Measurements from ENCODE around the gene MOSPD3.

Gene MOSPD3

GRCh38 chr7:100599911-100600729 is 12.2 kb upstream of the MOSPD3 start:
- Histone ChIP-seq H4K20me1 (ENCODE audit: low read depth, low read length) (no peaks in the 10 kb centered on the region), H3K9ac (ENCODE audit: low read length) (no peak overlapping the region), H3F3A (ENCODE audit: insufficient read depth) (no peaks in the 10 kb centered on the region), H3K79me2 (ENCODE audit: insufficient read depth, low read length) (no peaks in the 10 kb centered on the region), H3K36me3 (ENCODE audit: low read length) (no peaks in the 10 kb centered on the region), H3K27me3 (ENCODE audit: low read length) (no peaks in the 10 kb centered on the region), H3K4me2 (ENCODE audit: low read depth, low read length, poor library complexity, severe bottlenecking) (no peak overlapping the region), H3K27ac (ENCODE audit: low read depth, low read length) (no peak overlapping the region), H3K9me2 (replicated peaks; ENCODE audit: insufficient read depth, low read length) (no peaks in the 10 kb centered on the region), H3K4me3 (ENCODE audit: insufficient read depth, low read length, poor library complexity, severe bottlenecking) (no peak overlapping the region), H3K9me3 (ENCODE audit: insufficient read depth, low read length) (no peaks in the 10 kb centered on the region), H2AFZ (ENCODE audit: low read depth, low read length, severe bottlenecking) (no peak overlapping the region)
- TF ChIP-seq EZH2phosphoT487 (conservative IDR thresholded peaks at IDR 0.05; ENCODE audit: low read length) (no peak), CTCF (IDR thresholded peaks at IDR 0.05; ENCODE audit: insufficient read depth, low read length, poor library complexity, severe bottlenecking) (peak; percentile 80)

GRCh38 chr7:100600730-100601038 is 11.7 kb upstream of the MOSPD3 start:
- H3F3A ChIP-seq (ENCODE audit: insufficient read depth) = no peaks in the 10 kb centered on the region
- no peak for TF ChIP-seq EZH2phosphoT487 (conservative IDR thresholded peaks at IDR 0.05; ENCODE audit: low read length)
- peak; percentile 17 for TF ChIP-seq CTCF (IDR thresholded peaks at IDR 0.05; ENCODE audit: insufficient read depth, low read length, poor library complexity, severe bottlenecking)
- H3K9ac ChIP-seq (ENCODE audit: low read length) = no peak overlapping the region
- no peaks in the 10 kb centered on the region for H4K20me1 ChIP-seq (ENCODE audit: low read depth, low read length)
- H3K79me2 ChIP-seq (ENCODE audit: insufficient read depth, low read length) = no peaks in the 10 kb centered on the region
- H3K4me2 ChIP-seq (ENCODE audit: low read depth, low read length, poor library complexity, severe bottlenecking) = no peak overlapping the region
- no peak overlapping the region for H3K4me3 ChIP-seq (ENCODE audit: insufficient read depth, low read length, poor library complexity, severe bottlenecking)
- H3K9me3 ChIP-seq (ENCODE audit: insufficient read depth, low read length) = no peaks in the 10 kb centered on the region
- H3K27me3 ChIP-seq (ENCODE audit: low read length) = no peaks in the 10 kb centered on the region
- H2AFZ ChIP-seq (ENCODE audit: low read depth, low read length, severe bottlenecking) = no peak overlapping the region
- no peak overlapping the region for H3K27ac ChIP-seq (ENCODE audit: low read depth, low read length)
- H3K9me2 ChIP-seq (replicated peaks; ENCODE audit: insufficient read depth, low read length) = no peaks in the 10 kb centered on the region
- no peaks in the 10 kb centered on the region for H3K36me3 ChIP-seq (ENCODE audit: low read length)

GRCh38 chr7:100602889-100603725 is 9.2 kb upstream of the MOSPD3 start:
- H3K79me2 ChIP-seq (ENCODE audit: insufficient read depth, low read length) = no peaks in the 10 kb centered on the region
- TF ChIP-seq EZH2phosphoT487 (conservative IDR thresholded peaks at IDR 0.05; ENCODE audit: low read length) (no peak), CTCF (IDR thresholded peaks at IDR 0.05; ENCODE audit: insufficient read depth, low read length, poor library complexity, severe bottlenecking) (no peak)
- H3K9me2 ChIP-seq (replicated peaks; ENCODE audit: insufficient read depth, low read length) = no peaks in the 10 kb centered on the region
- peak overlapping the region; percentile 58; the same call in 1 of the 2 replicates for H3K9ac ChIP-seq (ENCODE audit: low read length)
- no peaks in the 10 kb centered on the region for H3K9me3 ChIP-seq (ENCODE audit: insufficient read depth, low read length)
- H3F3A ChIP-seq (ENCODE audit: insufficient read depth) = no peaks in the 10 kb centered on the region
- peak overlapping the region; percentile 51 for H3K4me2 ChIP-seq (ENCODE audit: low read depth, low read length, poor library complexity, severe bottlenecking)
- no peaks in the 10 kb centered on the region for H4K20me1 ChIP-seq (ENCODE audit: low read depth, low read length)
- H3K36me3 ChIP-seq (ENCODE audit: low read length) = no peaks in the 10 kb centered on the region
- H3K27me3 ChIP-seq (ENCODE audit: low read length) = no peaks in the 10 kb centered on the region
- H3K27ac ChIP-seq (ENCODE audit: low read depth, low read length) = no peak overlapping the region
- peak overlapping the region; percentile 67 for H2AFZ ChIP-seq (ENCODE audit: low read depth, low read length, severe bottlenecking)
- no peak overlapping the region for H3K4me3 ChIP-seq (ENCODE audit: insufficient read depth, low read length, poor library complexity, severe bottlenecking)
